CD14-positive monocyte (primary cell): ENCODE data around the gene E2F1. TPM values are rescaled to one million over a fixed set of nuclear protein-coding genes. Genes with fewer than 3 reads are reported as not detected.

Experiments used
- DNase-seq, 3 donors: peaks; one replicate each; pipeline ENCODE4 v3.0.0-alpha.2; 2011 to 2022
- H2AFZ ChIP-seq: 2 replicates; pipeline ENCODE4 v1.6.0; 2012; ENCODE audit warnings: mild to moderate bottlenecking, low read depth, low read length, inconsistent platforms; ENCODE audit not compliant: insufficient read depth, poor library complexity, severe bottlenecking
- H3K27ac ChIP-seq, 2 donors: 1 replicate in 1 of 2; 2 replicates in 1 of 2; pipeline ENCODE4 v1.5.1; 2012 to 2013; ENCODE audit warnings: low read length in 2 of 2, control low read depth in 1 of 2, inconsistent platforms in 1 of 2, low read depth in 1 of 2, mild to moderate bottlenecking in 1 of 2
- H3K27me3 ChIP-seq, 2 donors: one replicate each; pipeline versions ENCODE4 v1.6.0 to v1.6.1; 2011 to 2013; ENCODE audit warnings: low read length in 2 of 2; ENCODE audit not compliant: control insufficient read depth in 2 of 2, insufficient read depth in 2 of 2
- H3K36me3 ChIP-seq, 2 donors: replicated peaks in 1 of 2; 1 replicate in 1 of 2; 2 replicates in 1 of 2; pipeline versions ENCODE4 v1.5.1 to v1.6.1; 2012 to 2013; ENCODE audit warnings: low read length in 2 of 2, control low read depth in 1 of 2, inconsistent platforms in 1 of 2, mild to moderate bottlenecking in 1 of 2; ENCODE audit not compliant: insufficient read depth in 2 of 2, control insufficient read depth in 1 of 2
- H3K4me1 ChIP-seq, 2 donors: 1 replicate in 1 of 2; 2 replicates in 1 of 2; pipeline versions ENCODE4 v1.5.1 to v1.6.1; 2012 to 2013; ENCODE audit warnings: low read length in 2 of 2, control low read depth in 1 of 2, inconsistent platforms in 1 of 2, mild to moderate bottlenecking in 1 of 2, moderate library complexity in 1 of 2; ENCODE audit not compliant: insufficient read depth in 2 of 2, control insufficient read depth in 1 of 2
- H3K4me2 ChIP-seq: replicated peaks from 2 replicates; pipeline ENCODE3; 2012; ENCODE audit warnings: low read length, moderate library complexity, mild to moderate bottlenecking; ENCODE audit not compliant: poor library complexity, severe bottlenecking; ENCODE audit errors: extremely low read depth
- H3K4me3 ChIP-seq, 3 experiments: fragments of 200-600 bp in 1 of 3; sonication (generic) in 1 of 3; replicated peaks in 1 of 3; 1 replicate in 2 of 3; 2 replicates in 1 of 3; pipeline ENCODE4 v1.5.1; 2011 to 2013; ENCODE audit warnings: low read length in 3 of 3, mild to moderate bottlenecking in 3 of 3, control low read depth in 2 of 3, low read depth in 2 of 3, inconsistent platforms in 1 of 3, moderate library complexity in 1 of 3
- H3K79me2 ChIP-seq: 2 replicates; pipeline ENCODE4 v1.6.0; 2012; ENCODE audit warnings: mild to moderate bottlenecking, control low read depth, inconsistent platforms, low read length, moderate library complexity; ENCODE audit not compliant: insufficient read depth
- H3K9ac ChIP-seq: 2 replicates; pipeline ENCODE4 v1.6.0; 2017; ENCODE audit warnings: low read length, mild to moderate bottlenecking; ENCODE audit not compliant: insufficient read depth, poor library complexity, severe bottlenecking
- H3K9me3 ChIP-seq, 2 donors: replicated peaks in 1 of 2; 1 replicate in 1 of 2; 2 replicates in 1 of 2; pipeline versions ENCODE4 v1.5.1 to v1.6.1; 2012 to 2013; ENCODE audit warnings: low read length in 2 of 2, control low read depth in 1 of 2; ENCODE audit not compliant: control insufficient read depth in 1 of 2, insufficient read depth in 1 of 2
- H4K20me1 ChIP-seq: 2 replicates; pipeline ENCODE4 v1.6.0; 2012; ENCODE audit warnings: mild to moderate bottlenecking, low read length, control low read depth, moderate library complexity; ENCODE audit not compliant: insufficient read depth
- H3K27ac Mint-ChIP-seq, 7 donors: one replicate each; pipeline ENCODE4 v1.8.0; 2020; ENCODE audit warnings: mild to moderate bottlenecking in 7 of 7, mixed read lengths in 7 of 7, moderate library complexity in 6 of 7, inconsistent platforms in 2 of 7
- H3K27me3 Mint-ChIP-seq, 3 donors: one replicate each; pipeline ENCODE4 v1.8.0; 2021 to 2022; ENCODE audit warnings: low read depth in 3 of 3, mild to moderate bottlenecking in 3 of 3, mixed read lengths in 3 of 3, moderate library complexity in 3 of 3, inconsistent platforms in 1 of 3
- H3K36me3 Mint-ChIP-seq, 2 donors: one replicate each; pipeline ENCODE4 v1.8.0; 2020; ENCODE audit warnings: mixed read lengths in 2 of 2, inconsistent platforms in 1 of 2, mild to moderate bottlenecking in 1 of 2
- H3K4me1 Mint-ChIP-seq: one replicate; pipeline ENCODE4 v1.8.0; 2020; ENCODE audit warnings: mild to moderate bottlenecking, mixed read lengths
- H3K4me3 Mint-ChIP-seq, 2 donors: one replicate each; pipeline ENCODE4 v1.8.0; 2020; ENCODE audit warnings: mild to moderate bottlenecking in 2 of 2, mixed read lengths in 2 of 2, moderate library complexity in 1 of 2
- H3K9me3 Mint-ChIP-seq, 7 donors: one replicate each; pipeline ENCODE4 v1.8.0; 2020 to 2022; ENCODE audit warnings: mixed read lengths in 7 of 7, mild to moderate bottlenecking in 6 of 7, moderate library complexity in 6 of 7, inconsistent platforms in 2 of 7
- CTCF ChIP-seq: fragments of 200-600 bp; IDR thresholded peaks from one replicate; pipeline ENCODE4 v1.8.0; 2022; ENCODE audit warnings: antibody characterized with exemption, mild to moderate bottlenecking
- WGBS: methylation state at CpG from one replicate; pipeline ENCODE4 v1.1.5; 2013; ENCODE audit warnings: missing lambda C conversion rate; ENCODE audit not compliant: insufficient coverage; 5-methylcytosine and 5-hydroxymethylcytosine counted together
- intact Hi-C, 2 donors: fragments of 100-400 bp; cut with micrococcal nuclease; formaldehyde crosslinking; loops; one replicate each; pipeline versions ENCODE4 v1.15.0 to v1.15.1; 2023
- polyA plus RNA-seq, 3 donors: library from polyadenylated mRNA; depleted of rRNA in 1 of 3; unstranded in 2 of 3; stranded (reverse) in 1 of 3; fragments of 300-500 nt in 2 of 3; fragments of >200 nt in 1 of 3; fragmentation: Illumina TruSeq in 2 of 3; gene quantifications; 1 replicate in 2 of 3; 2 replicates in 1 of 3; pipeline ENCODE4 v1.2.3, GENCODE V29; 2012 to 2021

E2F1 gene
- polyA plus RNA-seq, 3 donors = 0.17 to 1.1 TPM; not detected in 1

GRCh38 chr20:33707668-33708067 lies 21.5 kb upstream of the E2F1 start:
- Histone ChIP-seq H3K4me1 (no peaks in the 10 kb centered on the region), H4K20me1 (no peaks in the 10 kb centered on the region), H3K4me2 (no peak overlapping the region), H3K9me3 (no peaks in the 10 kb centered on the region), H2AFZ (no peak overlapping the region), H3K4me3 (no peak overlapping the region), H3K36me3 (peaks cover 33 to 55% of the 10 kb centered on the region in 2 donors), H3K27ac (no peak overlapping the region), H3K9ac (no peak overlapping the region), H3K27me3 (no peaks in the 10 kb centered on the region), H3K79me2 (no peaks in the 10 kb centered on the region)
- Mint-ChIP-seq H3K4me1 (no peaks in the 10 kb centered on the region), H3K27ac (peak overlapping the region in 1 of 7 donors; percentile 38), H3K4me3 (no peak overlapping the region), H3K9me3 (peaks cover 0 to 2% (median 0%) of the 10 kb centered on the region in 7 donors), H3K36me3 (peaks cover 33 to 55% of the 10 kb centered on the region in 2 donors), H3K27me3 (peaks cover 0 to 2% (median 0%) of the 10 kb centered on the region in 3 donors)
- 100% methylated on average over 7 of the region's 11 CpGs for WGBS
- no peak for DNase-seq
- intact Hi-C loops = no loop called here
- no peak for TF ChIP-seq CTCF

- H3K9me3 Mint-ChIP-seq = peaks cover 5 to 18% (median 11%) of the 10 kb centered on the region in 7 donors
- peaks cover 14 to 29% of the 10 kb centered on the region in 2 donors for H3K36me3 ChIP-seq
- no peak overlapping the region for H3K9ac ChIP-seq
- H3K4me1 ChIP-seq = no peaks in the 10 kb centered on the region
- H3K4me3 Mint-ChIP-seq = no peak overlapping the region
- intact Hi-C loops = no loop called here
- H3K9me3 ChIP-seq = peaks cover 0 to 10% of the 10 kb centered on the region in 2 donors
- H3K27ac ChIP-seq = no peak overlapping the region
- no peak overlapping the region for H2AFZ ChIP-seq
- no peaks in the 10 kb centered on the region for H3K27me3 ChIP-seq
- no peak overlapping the region for H3K4me3 ChIP-seq
- H3K4me1 Mint-ChIP-seq = no peaks in the 10 kb centered on the region
- WGBS = 100% methylated on average over 3 of the region's 11 CpGs
- DNase-seq = no peak
- H3K4me2 ChIP-seq = no peak overlapping the region
- H4K20me1 ChIP-seq = no peaks in the 10 kb centered on the region
- peak overlapping the region in 1 of 7 donors; percentile 53 for H3K27ac Mint-ChIP-seq
- H3K36me3 Mint-ChIP-seq = peaks cover 14 to 32% of the 10 kb centered on the region in 2 donors
- H3K79me2 ChIP-seq = no peaks in the 10 kb centered on the region
- TF ChIP-seq CTCF = no peak
- H3K27me3 Mint-ChIP-seq = peaks cover 0 to 2% (median 0%) of the 10 kb centered on the region in 3 donors
Measured at GRCh38 chr20:33704197-33704924, 18.2 kb upstream of the E2F1 start.
